HUES64 (cell line): ENCODE data around the gene ANAPC5.
"Not testable (repeated sequence)": the region's sequence is repeated elsewhere in the genome, so short reads cannot be mapped to it uniquely, and the experiment has no call there.

Experiments
- H3K27ac ChIP-seq: 2 replicates; pipeline ENCODE4 v1.7.0; 2013; ENCODE audit warnings: low read depth, low read length, inconsistent platforms
- H3K27me3 ChIP-seq: 2 replicates; pipeline ENCODE4 v1.6.1; 2013; ENCODE audit warnings: mild to moderate bottlenecking, low read length; ENCODE audit not compliant: insufficient read depth
- H3K36me3 ChIP-seq: 2 replicates; pipeline ENCODE4 v1.6.1; 2013; ENCODE audit warnings: mild to moderate bottlenecking, low read length; ENCODE audit not compliant: insufficient read depth
- H3K4me1 ChIP-seq: 2 replicates; pipeline ENCODE4 v1.6.1; 2013; ENCODE audit warnings: mild to moderate bottlenecking, low read length, moderate library complexity; ENCODE audit not compliant: insufficient read depth
- H3K4me3 ChIP-seq: 2 replicates; pipeline ENCODE4 v1.5.1; 2013; ENCODE audit warnings: mild to moderate bottlenecking, low read length, moderate library complexity
- H3K9ac ChIP-seq: 2 replicates; pipeline ENCODE4 v1.6.1; 2013; ENCODE audit warnings: mild to moderate bottlenecking, low read depth, low read length
- H3K9me3 ChIP-seq: 2 replicates; pipeline ENCODE4 v1.6.1; 2013; ENCODE audit warnings: low read depth, low read length; ENCODE audit not compliant: insufficient read depth
- WGBS: fragments of 150-250, 120-280 bp; methylation state at CpG from one replicate; pipeline ENCODE4 v1.1.7; 2013; ENCODE audit warnings: missing lambda C conversion rate; 5-methylcytosine and 5-hydroxymethylcytosine counted together

The ANAPC5 gene

DNA sequence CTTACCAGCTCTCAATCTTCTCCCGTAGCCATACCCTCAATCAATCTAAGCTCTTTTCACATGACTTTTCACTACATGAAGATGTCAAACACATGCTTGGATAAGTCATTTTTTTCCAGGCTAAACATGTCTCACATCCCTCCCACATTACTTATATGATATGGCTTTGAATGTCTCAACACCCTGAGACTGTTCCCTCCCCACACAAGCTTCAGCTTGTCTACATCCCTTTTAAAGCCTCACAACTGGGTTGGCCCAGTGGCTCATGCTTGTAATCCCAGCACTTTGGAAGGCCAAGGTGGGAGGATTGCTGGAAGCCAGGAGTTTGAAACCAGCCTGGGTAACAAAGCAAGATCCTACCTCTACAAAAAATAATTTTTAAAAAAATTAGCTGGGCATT is 18.5 kb downstream of the ANAPC5 start:
- Histone ChIP-seq H3K4me1 (no peaks in the 10 kb centered on the region), H3K27ac (no peak overlapping the region), H3K9me3 (no peaks in the 10 kb centered on the region), H3K36me3 (peaks cover 87% of the 10 kb centered on the region), H3K9ac (no peak overlapping the region), H3K4me3 (no peak overlapping the region), H3K27me3 (no peaks in the 10 kb centered on the region)
- 96% methylated on average over 1 of the region's 1 CpG for WGBS

DNA sequence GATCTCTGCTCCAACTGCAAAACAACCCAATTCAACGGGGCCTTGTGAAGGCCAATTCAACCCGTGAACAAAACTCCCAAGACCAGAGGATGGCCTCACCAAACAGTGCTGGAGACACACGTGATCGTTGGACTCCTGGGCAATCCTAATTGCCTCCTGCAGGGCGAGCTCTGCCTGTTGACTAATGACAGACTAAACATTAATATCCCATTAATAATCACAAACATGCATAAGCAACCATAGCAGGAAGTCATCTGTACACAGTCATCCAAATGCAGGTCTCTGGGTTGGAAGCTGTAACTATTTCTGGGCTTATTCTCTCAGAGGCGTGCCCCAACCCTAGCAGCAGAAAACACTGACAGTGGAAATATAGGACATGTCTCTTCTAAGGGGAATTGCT is 21.0 kb downstream of the ANAPC5 start:
- no peaks in the 10 kb centered on the region for H3K9me3 ChIP-seq
- no peaks in the 10 kb centered on the region for H3K4me1 ChIP-seq
- 92% methylated on average over 6 of the region's 6 CpGs for WGBS
- no peak overlapping the region; the same call in 1 of the 2 replicates for H3K9ac ChIP-seq
- no peaks in the 10 kb centered on the region for H3K27me3 ChIP-seq
- H3K4me3 ChIP-seq = no peak overlapping the region
- no peak overlapping the region for H3K27ac ChIP-seq
- peaks cover 92% of the 10 kb centered on the region for H3K36me3 ChIP-seq

DNA sequence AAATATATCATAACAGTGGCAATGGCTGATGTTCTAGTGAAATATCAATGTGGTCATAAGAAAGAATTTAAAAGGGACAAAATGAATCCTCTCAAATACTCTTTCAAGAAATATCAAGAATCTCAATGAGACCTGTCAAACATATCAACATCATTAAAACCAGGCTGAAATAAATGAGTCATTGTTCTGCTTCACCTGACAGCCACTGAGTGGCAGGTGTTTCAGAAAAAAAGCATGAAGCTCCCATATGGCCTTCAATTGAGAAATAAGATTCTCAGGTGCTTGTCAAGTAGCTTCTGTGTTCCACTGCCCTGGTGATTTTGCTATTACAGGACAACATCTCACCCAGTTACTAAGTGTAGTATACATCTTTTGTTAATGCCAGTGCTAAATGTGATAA is 21.5 kb downstream of the ANAPC5 start:
- Histone ChIP-seq H3K36me3 (peaks cover 92% of the 10 kb centered on the region), H3K27ac (no peak overlapping the region), H3K9me3 (no peaks in the 10 kb centered on the region), H3K4me1 (no peaks in the 10 kb centered on the region), H3K27me3 (no peaks in the 10 kb centered on the region), H3K4me3 (no peak overlapping the region), H3K9ac (no peak overlapping the region)

DNA sequence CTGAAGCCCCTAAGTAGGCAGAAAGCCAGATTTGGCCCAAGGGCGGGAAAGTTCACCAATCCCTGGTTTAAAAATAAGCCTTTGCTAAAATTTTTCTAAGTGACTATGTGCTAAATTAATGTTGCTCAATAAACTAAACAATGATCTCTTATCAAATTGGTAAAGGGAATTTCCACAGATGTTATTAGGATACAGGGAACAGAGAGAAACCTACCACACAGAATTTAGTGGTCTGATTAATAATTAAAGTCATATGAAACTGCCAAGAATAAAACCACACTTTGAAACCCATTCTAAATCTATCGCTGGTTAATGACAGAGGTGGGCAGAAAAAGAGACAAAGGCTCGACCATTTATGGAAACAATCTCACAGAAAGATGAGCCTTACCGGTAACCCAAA is 22.0 kb downstream of the ANAPC5 start:
- WGBS = 95% methylated on average over 4 of the region's 4 CpGs
- Histone ChIP-seq H3K9me3 (no peaks in the 10 kb centered on the region), H3K9ac (no peak overlapping the region), H3K4me3 (no peak overlapping the region), H3K4me1 (no peaks in the 10 kb centered on the region), H3K27me3 (no peaks in the 10 kb centered on the region), H3K36me3 (peaks cover 90% of the 10 kb centered on the region), H3K27ac (no peak overlapping the region)

DNA sequence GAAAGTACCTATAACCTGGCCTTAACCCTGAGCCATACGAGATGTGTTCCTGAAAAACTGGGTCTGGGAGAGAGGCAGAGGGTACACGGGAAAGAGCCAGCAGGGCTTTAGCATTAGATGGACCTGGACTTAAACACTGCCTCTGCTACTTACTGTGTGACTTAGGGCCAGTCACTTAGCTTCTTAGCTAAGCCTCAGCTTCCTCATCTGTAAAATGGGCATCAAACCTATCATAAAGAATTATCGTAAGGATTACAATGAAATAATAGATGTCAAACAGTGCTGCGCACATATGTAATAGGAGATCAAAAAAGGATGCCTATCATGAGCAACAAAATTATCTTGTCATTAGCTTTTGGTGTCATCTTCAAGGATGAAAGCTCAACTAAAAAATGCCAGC is 23.6 kb downstream of the ANAPC5 start:
- H3K9me3 ChIP-seq = no peaks in the 10 kb centered on the region
- no peaks in the 10 kb centered on the region for H3K27me3 ChIP-seq
- H3K4me3 ChIP-seq = no peak overlapping the region
- no peaks in the 10 kb centered on the region for H3K4me1 ChIP-seq
- no peak overlapping the region for H3K27ac ChIP-seq
- 96% methylated on average over 4 of the region's 4 CpGs for WGBS
- peaks cover 93% of the 10 kb centered on the region for H3K36me3 ChIP-seq
- H3K9ac ChIP-seq = no peak overlapping the region

DNA sequence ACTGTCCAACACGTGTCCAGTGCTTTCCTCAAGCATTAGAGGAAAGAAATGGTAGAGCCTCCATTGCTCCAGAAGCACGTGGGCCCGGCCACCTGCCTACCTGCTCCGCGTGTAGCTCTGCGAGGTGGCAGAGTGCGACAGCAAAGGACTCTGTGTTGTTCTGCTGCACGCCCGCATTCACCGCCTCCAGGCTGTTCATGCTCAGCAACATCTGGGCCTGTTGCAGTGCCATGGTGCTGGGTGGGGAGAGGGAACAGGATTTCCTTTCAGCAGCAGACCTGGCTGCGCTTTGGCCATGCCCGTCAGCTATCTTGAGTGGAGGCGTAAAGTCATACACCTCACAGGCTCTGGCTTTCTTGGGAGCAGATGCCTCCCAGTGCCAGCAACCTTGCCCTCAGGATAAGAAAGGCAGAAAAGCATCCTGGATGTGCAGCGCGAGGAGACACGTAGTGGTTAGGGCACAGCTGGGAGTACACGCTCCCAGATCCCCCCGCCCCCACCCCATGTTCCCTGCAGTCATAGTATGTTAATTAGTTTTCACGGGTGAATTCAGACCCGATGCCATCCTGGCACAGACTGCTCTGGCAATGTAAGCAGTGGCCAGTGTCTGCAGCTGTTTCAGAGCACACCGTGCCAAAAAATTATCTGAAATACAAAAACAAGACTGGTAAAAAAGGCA is 25.1 kb downstream of the ANAPC5 start:
- Histone ChIP-seq H3K4me3 (no peak overlapping the region), H3K9ac (no peak overlapping the region), H3K36me3 (peaks cover 91% of the 10 kb centered on the region), H3K27me3 (no peaks in the 10 kb centered on the region), H3K27ac (no peak overlapping the region), H3K9me3 (no peaks in the 10 kb centered on the region), H3K4me1 (no peaks in the 10 kb centered on the region)
- 95% methylated on average over 21 of the region's 21 CpGs for WGBS

DNA sequence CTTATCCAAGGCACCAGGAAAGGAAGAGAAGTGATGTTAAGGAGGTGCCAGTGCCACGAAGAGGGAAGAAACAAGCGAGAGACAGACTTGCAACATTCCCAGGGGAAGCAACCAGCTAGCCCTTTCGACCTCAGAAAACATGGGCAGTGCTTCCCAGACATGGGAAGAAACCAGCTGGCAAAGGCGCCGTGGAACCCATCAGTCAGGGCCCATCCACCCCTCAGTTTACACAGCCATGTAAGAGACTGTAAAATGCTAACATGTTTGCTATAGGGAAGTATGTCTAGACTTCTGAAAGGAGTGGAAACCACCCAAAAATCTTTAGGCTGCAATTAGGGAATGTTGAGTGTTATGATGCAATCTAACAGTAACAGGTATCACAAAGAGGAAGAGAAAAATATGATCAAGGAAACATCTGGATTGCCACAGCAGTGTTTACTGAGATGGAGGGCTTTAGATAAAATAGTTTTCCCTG is 26.3 kb downstream of the ANAPC5 start:
- peaks cover 85% of the 10 kb centered on the region for H3K36me3 ChIP-seq

DNA sequence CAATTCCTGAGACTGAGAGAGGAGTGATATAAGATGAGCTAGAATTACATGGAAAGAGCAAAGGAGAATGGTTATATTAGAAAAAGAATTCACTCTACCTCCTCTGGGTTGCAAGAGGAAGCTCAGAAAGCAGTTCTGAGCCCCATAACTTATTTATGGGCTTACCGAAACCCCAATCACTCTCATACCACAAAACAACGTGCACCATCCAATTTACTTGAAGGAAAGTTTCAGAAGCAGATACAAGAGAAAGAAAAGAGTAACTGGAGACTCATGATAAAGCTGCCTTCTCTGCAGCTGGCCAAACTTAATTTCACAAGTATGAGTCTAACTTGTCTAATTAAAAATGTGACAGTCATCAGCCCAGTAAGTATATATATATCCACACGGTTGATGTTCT is 28.3 kb downstream of the ANAPC5 start:
- no peaks in the 10 kb centered on the region for H3K9me3 ChIP-seq
- no peak overlapping the region for H3K27ac ChIP-seq
- no peaks in the 10 kb centered on the region for H3K4me1 ChIP-seq
- 92% methylated on average over 2 of the region's 3 CpGs for WGBS
- H3K36me3 ChIP-seq = peaks cover 83% of the 10 kb centered on the region
- no peak overlapping the region for H3K9ac ChIP-seq
- H3K27me3 ChIP-seq = no peaks in the 10 kb centered on the region
- no peak overlapping the region for H3K4me3 ChIP-seq

More for the DNA sequence above, 26.3 kb downstream of the ANAPC5 start:
- WGBS = 94% methylated on average over 5 of the region's 5 CpGs
- no peak overlapping the region for H3K27ac ChIP-seq
- no peaks in the 10 kb centered on the region for H3K4me1 ChIP-seq
- H3K9ac ChIP-seq = no peak overlapping the region
- H3K9me3 ChIP-seq = no peaks in the 10 kb centered on the region
- H3K27me3 ChIP-seq = no peaks in the 10 kb centered on the region
- H3K4me3 ChIP-seq = no peak overlapping the region

DNA sequence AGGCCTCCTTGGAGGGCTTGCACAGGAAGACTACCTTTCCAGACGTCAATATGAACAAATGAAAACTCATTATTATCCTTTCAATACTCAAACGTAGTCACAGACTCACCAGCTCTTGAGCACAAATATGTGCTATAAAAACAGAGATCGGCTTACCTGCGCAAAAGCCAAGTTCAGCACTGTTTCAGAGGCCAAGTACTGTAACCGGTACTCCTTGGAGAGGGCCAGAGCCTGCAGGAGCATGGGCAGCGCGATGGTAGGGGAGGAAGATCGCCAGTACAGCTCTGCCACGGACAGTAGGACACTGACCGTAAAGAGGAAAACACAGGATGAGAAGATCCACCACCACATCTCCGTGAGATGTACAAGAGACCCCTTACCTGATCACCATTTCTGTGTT is 34.1 kb downstream of the ANAPC5 start:
- WGBS = 96% methylated on average over 11 of the region's 11 CpGs
- Histone ChIP-seq H3K9me3 (no peaks in the 10 kb centered on the region), H3K27me3 (no peaks in the 10 kb centered on the region), H3K9ac (no peak overlapping the region), H3K27ac (no peak overlapping the region), H3K36me3 (peaks cover 61% of the 10 kb centered on the region), H3K4me1 (no peaks in the 10 kb centered on the region), H3K4me3 (no peak overlapping the region)

DNA sequence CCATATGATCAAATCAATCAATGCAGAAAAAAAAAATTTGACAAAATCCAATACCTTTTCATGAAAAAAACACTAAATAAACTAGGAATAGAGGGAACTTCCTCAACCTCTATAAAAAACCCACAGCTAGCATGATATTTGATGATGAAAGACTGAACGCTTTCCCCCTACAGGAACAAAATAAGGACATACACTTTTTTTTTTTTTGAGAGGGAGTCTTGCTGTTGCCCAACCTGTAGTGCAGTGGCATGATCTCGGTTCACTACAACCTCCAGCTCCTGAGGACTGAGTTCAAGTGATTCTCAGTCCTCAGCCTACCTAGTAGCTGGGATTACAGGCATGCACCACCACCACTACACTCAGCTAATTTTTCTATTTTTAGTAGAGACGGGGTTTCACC is 37.8 kb downstream of the ANAPC5 start:
- Histone ChIP-seq H3K27me3 (no peaks in the 10 kb centered on the region), H3K36me3 (peaks cover 62% of the 10 kb centered on the region), H3K4me3 (no peak overlapping the region), H3K4me1 (no peaks in the 10 kb centered on the region), H3K9me3 (no peaks in the 10 kb centered on the region), H3K9ac (no peak overlapping the region), H3K27ac (no peak overlapping the region)
- 98% methylated on average over 3 of the region's 3 CpGs for whole genome bisulfite sequencing

DNA sequence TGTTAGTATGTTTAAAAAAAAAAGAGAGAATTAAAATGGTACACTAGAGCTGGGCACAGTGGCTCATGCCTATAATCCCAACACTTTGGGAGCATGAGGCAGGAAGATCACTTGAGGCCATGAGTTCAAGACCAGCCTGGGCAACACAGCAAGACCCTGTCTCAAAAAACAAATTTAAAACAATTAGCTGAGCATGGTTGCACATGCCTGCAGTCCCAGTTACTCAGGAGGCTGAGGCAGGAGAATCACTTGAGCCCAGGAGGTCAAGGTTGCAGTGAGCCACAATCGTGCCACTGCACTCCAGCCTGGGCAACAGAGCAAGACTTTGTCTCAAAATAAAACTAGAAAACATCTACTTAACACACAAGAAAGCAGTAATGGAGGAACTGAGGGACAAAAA is 42.0 kb downstream of the ANAPC5 start:
- H3K9ac ChIP-seq, H3K4me1 ChIP-seq, H3K9me3 ChIP-seq, H3K4me3 ChIP-seq, H3K27me3 ChIP-seq, H3K27ac ChIP-seq: not testable (repeated sequence)
- 89% methylated on average over 1 of the region's 1 CpG for WGBS
- peaks cover 40% of the 10 kb centered on the region for H3K36me3 ChIP-seq

DNA sequence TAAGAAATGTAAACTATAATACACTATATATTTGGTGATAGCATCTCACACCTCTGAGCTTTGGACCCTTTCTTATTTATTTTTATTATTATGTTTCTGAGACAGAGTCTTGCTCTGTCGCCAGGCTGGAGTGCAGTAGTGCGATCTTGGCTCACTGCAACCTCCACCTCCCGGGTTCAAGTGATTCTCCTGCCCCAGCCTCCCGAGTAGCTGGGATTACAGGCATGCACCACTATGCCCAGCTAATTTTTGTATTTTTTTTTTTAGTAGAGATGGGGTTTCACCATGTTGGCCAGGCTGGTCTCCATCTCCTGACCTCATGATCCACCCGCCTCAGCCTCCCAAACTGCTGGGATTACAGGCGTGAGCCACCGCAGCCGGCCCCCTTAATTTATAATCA is 44.8 kb downstream of the ANAPC5 start:
- not testable (repeated sequence) for H3K27ac ChIP-seq, H3K27me3 ChIP-seq
- 92% methylated on average over 8 of the region's 8 CpGs for WGBS

More for the DNA sequence above, 44.8 kb downstream of the ANAPC5 start:
- H3K4me3 ChIP-seq, H3K9ac ChIP-seq, H3K4me1 ChIP-seq, H3K9me3 ChIP-seq: not testable (repeated sequence)
- H3K36me3 ChIP-seq = peaks cover 38% of the 10 kb centered on the region
